ENCODE data around the gene NR5A2. TPM values are rescaled to one million over a fixed set of nuclear protein-coding genes. Genes with fewer than 3 reads are reported as not detected.

Gene NR5A2
- total RNA-seq, 3 donors from 2014 or later = 32.7 to 75.3 (median 47.9) TPM

DNA sequence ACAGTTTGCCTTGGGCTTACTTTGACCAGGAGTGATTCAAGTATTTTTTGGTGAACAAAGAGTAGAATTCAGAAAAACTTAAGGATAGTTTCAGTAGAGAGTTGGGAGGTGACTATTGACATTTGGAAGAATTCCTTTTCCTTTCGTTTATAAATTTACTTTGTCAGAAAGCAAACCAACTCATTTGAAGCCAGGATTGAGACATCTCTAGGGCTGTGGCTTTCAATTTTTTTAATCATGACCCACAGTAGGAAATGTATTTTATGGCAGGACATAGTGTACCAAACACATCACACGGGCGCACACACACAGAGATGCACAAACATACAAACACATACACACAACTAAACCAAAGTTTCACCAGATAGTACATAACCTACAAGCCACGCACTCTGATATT lies 24.1 kb downstream of the NR5A2 start:
- TF ChIP-seq, protein P1, sequence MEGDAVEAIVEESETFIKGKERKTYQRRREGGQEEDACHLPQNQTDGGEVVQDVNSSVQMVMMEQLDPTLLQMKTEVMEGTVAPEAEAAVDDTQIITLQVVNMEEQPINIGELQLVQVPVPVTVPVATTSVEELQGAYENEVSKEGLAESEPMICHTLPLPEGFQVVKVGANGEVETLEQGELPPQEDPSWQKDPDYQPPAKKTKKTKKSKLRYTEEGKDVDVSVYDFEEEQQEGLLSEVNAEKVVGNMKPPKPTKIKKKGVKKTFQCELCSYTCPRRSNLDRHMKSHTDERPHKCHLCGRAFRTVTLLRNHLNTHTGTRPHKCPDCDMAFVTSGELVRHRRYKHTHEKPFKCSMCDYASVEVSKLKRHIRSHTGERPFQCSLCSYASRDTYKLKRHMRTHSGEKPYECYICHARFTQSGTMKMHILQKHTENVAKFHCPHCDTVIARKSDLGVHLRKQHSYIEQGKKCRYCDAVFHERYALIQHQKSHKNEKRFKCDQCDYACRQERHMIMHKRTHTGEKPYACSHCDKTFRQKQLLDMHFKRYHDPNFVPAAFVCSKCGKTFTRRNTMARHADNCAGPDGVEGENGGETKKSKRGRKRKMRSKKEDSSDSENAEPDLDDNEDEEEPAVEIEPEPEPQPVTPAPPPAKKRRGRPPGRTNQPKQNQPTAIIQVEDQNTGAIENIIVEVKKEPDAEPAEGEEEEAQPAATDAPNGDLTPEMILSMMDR (IDR thresholded peaks at IDR 0.05) = no peak
- ATAC-seq (peak; percentile 35), DNase-seq (no peak)
- Histone ChIP-seq H3K4me1 (ENCODE audit: low read depth) (no peaks in the 10 kb centered on the region), H3K4me3 (no peak overlapping the region), H3K9me3 (no peaks in the 10 kb centered on the region), H3K36me3 (ENCODE audit: low read depth) (no peaks in the 10 kb centered on the region)
- intact Hi-C loops (cut with DNase I, micrococcal nuclease) = no loop called here

DNA sequence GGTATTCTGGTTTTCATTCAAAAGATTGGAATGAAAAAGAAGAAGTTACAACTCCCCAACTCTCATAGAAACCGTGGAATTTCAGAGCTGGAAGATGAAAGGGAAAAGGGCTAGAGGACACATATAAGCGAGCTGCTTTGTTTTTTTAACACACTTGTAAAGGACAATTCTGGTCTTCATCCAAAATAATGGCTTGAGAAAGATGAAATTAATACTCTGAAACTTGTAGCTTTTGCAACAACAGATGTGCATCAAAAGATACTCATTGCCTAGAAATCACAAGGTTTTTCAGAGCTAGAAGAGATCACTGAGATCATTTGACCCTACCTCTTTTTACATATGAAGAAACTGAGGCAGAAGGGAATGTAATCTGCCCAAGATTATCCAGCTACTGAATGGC lies 25.6 kb downstream of the NR5A2 start:
- ATAC-seq (no peak), DNase-seq (no peak)
- no peaks in the 10 kb centered on the region for H3K4me1 ChIP-seq (ENCODE audit: low read depth)
- no peaks in the 10 kb centered on the region for H3K9me3 ChIP-seq
- TF ChIP-seq, protein P1 (IDR thresholded peaks at IDR 0.05) = no peak
- intact Hi-C loops (cut with DNase I, micrococcal nuclease) = no loop called here
- H3K36me3 ChIP-seq (ENCODE audit: low read depth) = no peaks in the 10 kb centered on the region
- H3K4me3 ChIP-seq = no peak overlapping the region

DNA sequence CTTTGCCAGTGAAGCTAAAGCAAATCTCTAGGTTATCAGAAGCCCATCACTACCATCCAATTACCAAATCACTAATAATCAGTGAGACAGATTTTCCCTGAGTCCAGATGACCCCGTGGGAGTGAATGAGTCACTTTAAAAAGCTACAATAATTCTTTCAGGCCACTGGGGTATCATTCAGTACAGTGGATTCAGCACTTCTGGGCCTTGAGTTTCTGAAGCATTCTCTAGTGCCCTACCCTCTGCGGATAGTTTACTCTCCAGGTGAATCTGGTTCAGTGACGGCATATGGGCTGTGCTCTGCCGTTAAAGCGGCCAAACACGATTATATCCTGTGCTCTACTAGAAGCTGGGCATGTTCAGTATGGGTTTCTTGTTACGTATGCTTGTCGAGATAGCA lies 26.1 kb downstream of the NR5A2 start:
- H3K4me1 ChIP-seq (ENCODE audit: low read depth) = no peaks in the 10 kb centered on the region
- H3K36me3 ChIP-seq (ENCODE audit: low read depth) = no peaks in the 10 kb centered on the region
- no peak overlapping the region for H3K4me3 ChIP-seq
- ATAC-seq (peak; percentile 88), DNase-seq (peak in 1 of 3 donors; percentile 42)
- intact Hi-C loops (cut with DNase I, micrococcal nuclease) = no loop called here
- TF ChIP-seq, protein P1 (IDR thresholded peaks at IDR 0.05) = no peak
- no peaks in the 10 kb centered on the region for H3K9me3 ChIP-seq

DNA sequence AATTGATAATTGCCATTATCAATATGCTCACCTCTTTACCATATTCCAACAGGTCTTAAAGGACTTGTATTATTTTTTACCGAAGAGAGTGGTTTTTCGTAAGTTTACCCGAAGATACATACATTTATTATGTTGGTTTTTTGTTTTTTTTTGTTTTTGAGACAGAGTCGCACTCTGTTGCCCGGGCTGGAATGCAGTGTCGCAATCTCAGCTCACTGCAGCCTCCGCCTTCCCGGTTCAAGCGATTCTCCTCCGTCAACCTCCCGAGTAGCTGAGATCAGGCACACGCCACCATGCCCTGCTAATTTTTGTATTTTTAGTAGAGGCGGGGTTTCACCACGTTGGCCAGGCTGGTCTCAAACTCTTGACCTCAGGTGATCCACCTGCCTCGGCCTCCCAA lies 30.8 kb downstream of the NR5A2 start:
- Histone ChIP-seq H3K36me3 (ENCODE audit: low read depth) (no peaks in the 10 kb centered on the region), H3K4me3 (no peak overlapping the region), H3K4me1 (ENCODE audit: low read depth) (no peaks in the 10 kb centered on the region), H3K9me3 (no peaks in the 10 kb centered on the region)
- ATAC-seq (no peak), DNase-seq (no peak)
- intact Hi-C loops (cut with DNase I, micrococcal nuclease) = no loop called here
- TF ChIP-seq, protein P1 (IDR thresholded peaks at IDR 0.05) = no peak

DNA sequence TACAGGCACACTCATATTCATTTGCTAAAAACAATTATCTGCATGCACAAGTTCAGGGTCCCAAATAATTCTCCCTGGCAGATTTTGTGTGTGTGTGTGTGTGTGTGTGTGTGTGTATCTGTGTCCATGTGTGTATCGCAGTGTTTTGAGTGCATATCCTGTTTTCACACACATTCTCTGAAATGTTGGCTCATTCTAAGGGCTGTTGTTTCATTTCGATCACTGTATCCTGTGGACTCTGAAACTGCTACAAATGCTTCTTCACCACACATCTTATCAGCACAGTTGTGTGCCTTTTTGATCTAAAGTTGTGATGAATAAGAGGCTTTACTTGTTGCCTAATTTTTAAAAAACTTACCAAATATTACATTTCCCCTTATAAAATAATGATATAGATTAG lies 34.6 kb downstream of the NR5A2 start:
- no peak overlapping the region for H3K4me3 ChIP-seq
- no peak for DNase-seq

More for the DNA sequence above, 34.6 kb downstream of the NR5A2 start:
- Histone ChIP-seq H3K36me3 (ENCODE audit: low read depth) (no peaks in the 10 kb centered on the region), H3K4me1 (ENCODE audit: low read depth) (no peaks in the 10 kb centered on the region), H3K9me3 (no peaks in the 10 kb centered on the region)
- TF ChIP-seq, protein P1 (IDR thresholded peaks at IDR 0.05) = no peak
- ATAC-seq = no peak
- intact Hi-C loops (cut with DNase I, micrococcal nuclease) = no loop called here
